ENCODE data around the gene BUD31.

DNA sequence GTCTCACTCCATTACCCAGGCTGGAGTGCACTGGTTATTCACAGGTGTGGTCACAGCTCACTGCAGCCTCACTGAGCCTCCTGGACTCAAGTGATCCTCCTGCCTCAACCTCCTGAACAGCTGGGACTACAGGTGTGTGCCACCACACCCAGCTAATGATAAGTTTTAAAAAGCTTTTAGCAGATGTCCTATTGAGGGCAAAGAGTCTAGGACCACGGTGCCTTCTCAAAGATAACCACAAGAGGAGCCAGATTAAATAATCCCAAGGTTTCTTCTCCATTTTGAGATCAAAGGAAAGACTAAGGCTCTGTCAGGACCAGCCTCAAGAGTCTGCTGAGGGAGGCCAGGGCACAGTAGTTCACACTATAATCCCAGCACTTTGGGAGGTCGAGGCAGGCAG, 52.5 kb downstream of the BUD31 start:
- TF ChIP-seq, protein P1, sequence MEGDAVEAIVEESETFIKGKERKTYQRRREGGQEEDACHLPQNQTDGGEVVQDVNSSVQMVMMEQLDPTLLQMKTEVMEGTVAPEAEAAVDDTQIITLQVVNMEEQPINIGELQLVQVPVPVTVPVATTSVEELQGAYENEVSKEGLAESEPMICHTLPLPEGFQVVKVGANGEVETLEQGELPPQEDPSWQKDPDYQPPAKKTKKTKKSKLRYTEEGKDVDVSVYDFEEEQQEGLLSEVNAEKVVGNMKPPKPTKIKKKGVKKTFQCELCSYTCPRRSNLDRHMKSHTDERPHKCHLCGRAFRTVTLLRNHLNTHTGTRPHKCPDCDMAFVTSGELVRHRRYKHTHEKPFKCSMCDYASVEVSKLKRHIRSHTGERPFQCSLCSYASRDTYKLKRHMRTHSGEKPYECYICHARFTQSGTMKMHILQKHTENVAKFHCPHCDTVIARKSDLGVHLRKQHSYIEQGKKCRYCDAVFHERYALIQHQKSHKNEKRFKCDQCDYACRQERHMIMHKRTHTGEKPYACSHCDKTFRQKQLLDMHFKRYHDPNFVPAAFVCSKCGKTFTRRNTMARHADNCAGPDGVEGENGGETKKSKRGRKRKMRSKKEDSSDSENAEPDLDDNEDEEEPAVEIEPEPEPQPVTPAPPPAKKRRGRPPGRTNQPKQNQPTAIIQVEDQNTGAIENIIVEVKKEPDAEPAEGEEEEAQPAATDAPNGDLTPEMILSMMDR (IDR thresholded peaks at IDR 0.05; ENCODE audit: low read depth, low read length, poor library complexity, severe bottlenecking), result peak; percentile 24
- TF ChIP-seq EZH2phosphoT487 (IDR thresholded peaks at IDR 0.05; ENCODE audit: borderline replicate concordance, low read length), result no peak
